Renal cortical epithelial cell (primary cell): ENCODE measurements around the gene KDR. TPM values are rescaled to one million over a fixed set of nuclear protein-coding genes. Genes with fewer than 3 reads are reported as not detected.

Experiments
- DNase-seq: peaks from one replicate; pipeline ENCODE4 v3.0.0-alpha.2; 2011; ENCODE audit warnings: low read depth
- total RNA-seq: library from RNA; depleted of rRNA; stranded (reverse); fragments of >200 nt; gene quantifications from 2 replicates; pipeline ENCODE4 v1.2.3, GENCODE V29; 2014

KDR gene
- total RNA-seq, 1 donor from 2014 or later, result 0.30 TPM

- DNase-seq, result no peak
Measured at GRCh38 chr4:55029821-55030503, 95.4 kb downstream of the KDR start.

GRCh38 chr4:55029321-55029720 lies 96.1 kb downstream of the KDR start:
- no peak for DNase-seq

Other genes starting within 250 kb of the KDR start
- 10.8 and 12.0 TPM in 2 replicates for gene SRD5A3, start 220.6 kb upstream of the KDR start, total RNA-seq